ENCODE measurements around the gene CATSPER3.
"Not testable (repeated sequence)": the region's sequence is repeated elsewhere in the genome, so short reads cannot be mapped to it uniquely, and the experiment has no call there.

The CATSPER3 gene

DNA sequence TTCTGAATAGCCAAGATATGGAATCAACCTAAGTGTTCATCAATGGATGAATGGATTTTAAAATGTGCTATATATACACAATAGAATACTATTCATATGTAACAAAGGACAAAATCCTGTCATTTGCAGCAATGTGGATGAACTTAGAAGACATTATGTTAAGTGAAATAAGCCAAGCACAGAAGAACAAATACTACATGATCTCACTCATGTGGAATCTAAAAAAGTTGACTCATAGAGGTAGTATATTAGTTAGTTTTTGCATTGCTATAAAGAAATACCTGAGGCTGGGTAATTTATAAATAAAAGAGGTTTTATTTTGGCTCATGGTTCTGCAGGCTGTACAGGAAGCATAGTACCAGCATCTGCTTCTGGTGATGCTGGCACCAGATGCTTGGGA, 8.1 kb downstream of the CATSPER3 start:
- DNase-seq, result no peak

DNA sequence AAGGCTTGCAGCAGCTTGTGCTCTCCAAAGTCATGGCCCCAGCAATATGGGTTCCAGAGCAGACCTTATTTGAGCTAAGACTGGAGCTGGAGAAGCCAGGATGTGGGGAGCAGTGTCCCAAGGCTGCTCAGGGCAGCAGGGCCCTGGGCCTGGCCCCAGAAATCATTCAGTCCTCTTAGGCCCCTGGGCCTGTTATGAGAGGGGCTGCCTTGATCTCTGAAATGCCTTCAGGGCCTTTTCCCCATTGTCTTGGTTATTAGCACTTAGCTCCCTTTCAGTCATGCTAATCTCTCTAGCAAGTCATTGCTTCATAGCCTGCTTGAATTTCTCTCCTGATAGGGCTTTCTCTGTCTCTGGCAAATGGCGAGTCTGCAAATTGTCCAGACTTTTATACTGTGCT, 9.1 kb downstream of the CATSPER3 start:
- DNase-seq, result no peak

GRCh38 chr5:134979416-134979815, 11.7 kb downstream of the CATSPER3 start:
- no peak for DNase-seq

GRCh38 chr5:134982230-134982629, 14.5 kb downstream of the CATSPER3 start:
- DNase-seq, result no peak

- DNase-seq, result no peak
Observed at GRCh38 chr5:134989266-134989830, 21.6 kb downstream of the CATSPER3 start.

GRCh38 chr5:134990183-134990582, 22.5 kb downstream of the CATSPER3 start:
- not testable (repeated sequence) for DNase-seq

DNA sequence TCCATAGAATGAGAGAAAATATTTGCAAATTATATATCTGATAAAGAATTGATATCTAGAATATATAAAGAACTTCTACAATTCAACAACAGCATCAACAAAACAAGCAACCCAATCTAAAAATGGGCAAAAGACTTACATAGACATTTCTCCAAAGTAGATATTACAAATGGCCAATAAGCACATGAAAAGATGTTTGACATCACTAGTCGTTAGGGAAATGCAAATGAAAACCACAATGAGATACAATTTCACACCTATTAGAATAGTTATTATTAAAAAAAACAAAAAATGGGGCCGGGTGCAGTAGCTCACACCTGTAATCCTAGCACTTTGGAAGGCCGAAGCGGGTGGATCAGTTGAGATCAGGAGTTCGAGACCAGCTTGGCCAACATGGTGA, 24.4 kb downstream of the CATSPER3 start:
- DNase-seq, result no peak

DNA sequence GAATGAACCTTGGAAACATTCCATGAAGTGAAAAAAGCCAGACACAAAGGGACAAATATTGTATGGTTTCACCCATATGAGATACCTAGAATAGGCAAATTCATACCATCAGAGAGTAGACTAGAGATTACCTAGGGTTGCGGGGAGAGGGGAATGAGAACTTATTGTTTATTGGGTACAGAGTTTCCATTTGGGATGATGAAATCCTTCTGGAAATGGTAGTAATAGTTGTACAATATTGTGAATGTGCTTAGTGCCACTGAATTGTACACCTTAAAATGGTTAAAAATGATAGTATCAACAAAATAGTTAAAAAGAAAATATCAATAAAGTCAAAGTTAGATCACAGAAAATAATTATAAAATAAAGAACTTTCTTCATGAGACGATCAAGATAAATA, 25.5 kb downstream of the CATSPER3 start:
- DNase-seq, result no peak

DNA sequence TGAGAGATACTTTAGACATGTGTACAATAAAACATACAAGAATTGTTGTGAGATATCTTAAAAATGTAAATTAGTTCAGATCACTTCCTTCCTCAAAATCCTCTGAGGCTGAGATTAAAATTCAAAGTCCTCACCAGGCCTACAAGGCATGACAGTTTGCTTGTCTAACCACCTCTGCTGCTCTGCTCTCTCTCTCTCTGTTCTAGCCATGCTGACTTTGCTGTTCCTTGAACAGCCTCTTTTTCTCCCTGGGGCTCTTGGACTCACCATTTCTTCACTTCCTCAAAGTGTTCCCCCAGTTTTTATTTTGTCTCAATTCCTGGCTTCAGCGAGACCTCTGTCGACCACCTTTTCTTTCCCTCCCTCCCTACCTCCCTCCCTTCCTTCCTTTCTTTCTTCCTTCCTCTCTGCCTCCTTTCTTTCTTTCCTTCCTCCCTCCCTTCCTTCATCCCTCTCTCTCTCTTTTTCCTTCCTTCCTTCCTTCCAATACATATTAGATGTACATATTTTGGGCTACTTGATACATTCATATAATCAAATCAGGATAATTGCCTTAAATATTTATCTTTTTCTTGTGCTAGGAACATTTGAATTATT, 27.0 kb downstream of the CATSPER3 start:
- DNase-seq, result no peak

DNA sequence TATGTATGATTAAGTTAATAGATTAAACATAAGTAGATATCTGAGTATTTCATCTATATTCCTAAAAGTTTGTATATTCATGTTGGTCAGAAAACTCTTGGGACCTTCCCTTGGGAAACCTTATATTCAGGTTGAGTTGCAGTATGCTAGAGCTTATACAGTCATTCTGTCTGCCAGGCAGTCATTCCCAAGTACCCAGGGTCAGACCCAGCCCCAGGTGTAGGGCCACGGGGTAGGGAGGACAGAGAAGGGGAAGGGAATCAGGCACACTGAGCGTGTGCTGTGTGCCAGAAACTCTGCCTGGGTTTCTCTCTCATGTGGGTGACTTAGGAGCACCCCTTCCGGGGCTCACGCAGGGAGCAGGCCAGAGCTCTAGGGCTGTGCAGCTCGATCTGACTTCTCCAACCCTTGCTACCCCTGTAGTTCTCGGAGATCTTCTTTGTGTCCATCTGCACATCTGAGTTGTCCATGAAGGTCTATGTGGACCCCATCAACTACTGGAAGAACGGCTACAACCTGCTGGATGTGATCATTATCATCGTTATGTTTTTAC, 28.2 kb downstream of the CATSPER3 start:
- DNase-seq, result no peak

- DNase-seq, result no peak
Observed at GRCh38 chr5:134997015-134997414, 29.3 kb downstream of the CATSPER3 start.

- DNase-seq, result not testable (repeated sequence)
Observed at GRCh38 chr5:134998068-134998467, 30.4 kb downstream of the CATSPER3 start.

- no peak for DNase-seq
Observed at GRCh38 chr5:135004376-135004775, 36.7 kb downstream of the CATSPER3 start.

- no peak for DNase-seq
Observed at GRCh38 chr5:135005076-135005475, 37.4 kb downstream of the CATSPER3 start.

DNA sequence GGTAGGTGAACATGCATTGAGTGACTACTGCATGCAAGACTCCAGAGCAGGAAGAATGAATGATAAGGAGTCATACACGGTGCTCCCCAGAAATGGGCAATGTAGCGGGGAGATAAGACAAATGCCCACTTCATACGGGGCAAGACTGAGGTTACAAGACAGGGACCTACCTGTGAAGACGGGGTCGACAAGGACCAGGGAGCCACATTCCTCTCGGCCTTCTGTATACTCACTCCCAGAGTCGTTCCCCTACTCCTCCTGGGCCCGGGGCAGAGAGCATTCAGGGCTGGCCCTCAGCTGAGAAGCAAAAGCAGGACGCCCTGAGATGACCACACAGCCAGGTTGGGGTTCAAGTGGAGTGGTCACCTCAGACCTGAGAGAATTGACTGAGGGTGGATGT, 39.6 kb downstream of the CATSPER3 start:
- DNase-seq, result no peak

DNA sequence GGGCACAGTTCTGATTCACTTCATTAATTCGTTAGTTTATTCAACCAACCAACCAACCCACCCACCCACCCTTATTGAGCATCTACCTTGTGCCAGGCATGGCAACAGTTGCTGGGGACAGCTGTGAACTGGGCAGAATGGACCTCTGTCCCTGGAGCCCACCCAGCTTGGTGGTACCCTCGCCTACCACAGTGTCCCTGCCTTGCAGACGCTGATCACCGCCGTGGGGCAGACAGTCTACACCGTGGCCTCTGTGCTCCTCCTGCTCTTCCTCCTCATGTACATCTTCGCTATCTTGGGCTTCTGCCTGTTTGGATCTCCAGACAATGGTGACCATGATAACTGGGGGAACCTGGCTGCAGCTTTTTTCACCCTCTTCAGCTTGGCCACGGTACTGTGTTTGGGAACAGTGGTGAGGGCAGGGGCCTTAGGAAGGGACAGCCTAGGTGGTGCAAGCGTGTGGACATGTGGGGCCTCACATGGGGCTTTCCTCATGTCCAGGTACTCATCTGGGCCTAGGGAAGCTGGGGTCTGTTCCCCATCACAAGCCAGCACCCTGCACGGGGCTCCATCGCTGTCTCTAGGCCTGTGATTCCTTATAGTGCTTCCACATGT, 40.1 kb downstream of the CATSPER3 start:
- DNase-seq, result no peak

GRCh38 chr5:135008556-135008955, 40.8 kb downstream of the CATSPER3 start:
- no peak for DNase-seq

DNA sequence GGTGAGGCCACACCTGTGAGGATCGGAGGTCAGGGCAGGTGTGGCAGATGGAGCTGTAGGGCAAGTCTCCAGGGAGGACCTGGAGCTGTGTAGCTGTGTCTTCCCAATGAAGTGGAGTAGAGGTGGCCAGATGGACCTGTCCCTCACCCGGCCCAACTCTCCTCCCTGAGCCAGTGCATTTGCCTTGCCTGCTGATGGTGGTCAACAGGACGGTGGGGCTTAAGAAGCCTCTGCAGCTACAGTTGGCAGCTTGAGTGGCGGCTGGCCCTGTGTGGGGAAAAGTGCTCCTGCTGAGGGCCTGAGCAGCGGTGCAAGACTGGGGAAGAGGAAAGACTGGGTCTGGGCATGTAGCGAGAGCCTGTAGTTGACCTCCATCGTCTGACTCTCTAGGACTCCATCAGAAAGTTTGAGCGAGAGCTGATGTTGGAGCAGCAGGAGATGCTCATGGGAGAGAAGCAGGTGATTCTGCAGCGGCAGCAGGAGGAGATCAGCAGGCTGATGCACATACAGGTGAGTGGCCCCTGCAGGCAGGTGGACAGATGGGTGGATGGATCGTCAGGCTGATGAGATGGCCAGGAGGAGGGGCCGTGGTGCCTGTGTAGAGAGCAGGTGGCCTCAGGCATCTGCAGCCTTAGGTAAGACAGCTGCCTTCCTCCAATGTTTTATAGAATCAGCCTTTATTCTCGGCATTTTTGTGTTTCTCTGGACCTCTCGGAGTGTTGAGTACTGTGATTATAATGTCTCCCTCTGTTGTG, 41.5 kb downstream of the CATSPER3 start:
- peak; percentile 65 for DNase-seq

DNA sequence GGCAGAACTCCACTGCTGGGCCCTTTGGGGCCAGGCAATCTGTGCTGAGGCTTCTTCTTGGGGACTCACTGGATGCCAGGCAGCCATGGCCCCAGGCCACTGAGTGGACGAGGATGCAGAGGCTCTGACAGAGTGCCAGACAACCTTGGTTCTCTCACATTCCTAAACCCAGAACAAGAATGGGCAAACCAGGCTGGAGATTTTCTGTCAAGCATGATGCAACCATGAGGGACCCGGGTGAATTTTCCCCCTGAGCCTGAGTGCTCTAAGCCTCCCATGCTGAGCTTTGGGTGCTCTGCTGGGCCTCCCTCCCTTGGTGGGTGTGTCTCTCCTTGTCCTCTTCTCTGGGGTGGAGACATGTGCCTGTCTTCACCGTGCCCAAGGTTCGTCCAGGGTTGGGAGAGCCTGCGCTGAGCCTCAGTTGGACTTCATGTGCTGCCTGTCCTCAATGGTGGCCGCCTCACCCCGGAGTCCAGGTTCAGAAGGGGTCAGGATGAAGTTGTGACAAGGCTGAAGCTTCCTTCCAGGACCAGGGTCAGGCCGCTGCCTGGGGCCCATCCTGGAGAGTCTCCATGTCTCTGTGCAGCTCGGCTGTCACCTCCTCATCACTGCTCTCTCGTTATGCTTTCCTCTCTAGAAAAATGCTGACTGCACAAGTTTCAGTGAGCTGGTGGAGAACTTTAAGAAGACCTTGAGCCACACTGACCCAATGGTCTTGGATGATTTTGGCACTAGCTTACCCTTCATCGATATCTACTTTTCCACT, 42.2 kb downstream of the CATSPER3 start:
- DNase-seq, result no peak

- DNase-seq, result no peak
Observed at GRCh38 chr5:135010502-135011354, 43.0 kb downstream of the CATSPER3 start.

- DNase-seq, result no peak
Observed at GRCh38 chr5:135011355-135012032, 43.8 kb downstream of the CATSPER3 start.
